ENCODE results near the gene PTPRD.

DNA sequence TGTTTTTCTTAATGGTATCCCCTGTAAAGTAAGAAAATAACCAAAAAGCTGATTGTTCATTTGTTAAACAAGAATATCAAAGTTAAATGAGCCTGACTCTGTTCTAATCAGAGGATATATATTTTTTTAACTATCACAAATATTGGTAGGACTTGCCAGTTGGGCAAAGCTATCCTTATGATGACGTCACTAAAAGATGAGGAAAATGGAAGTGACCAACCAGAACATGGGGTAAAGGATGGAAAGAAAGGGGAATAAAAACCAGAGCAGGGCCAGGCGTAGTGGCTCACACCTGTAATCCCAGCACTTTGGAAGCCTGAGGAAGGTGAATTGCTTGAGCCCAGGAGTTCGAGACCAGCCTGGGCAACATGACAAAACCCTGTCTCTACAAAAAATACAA is 2001.6 kb downstream of the PTPRD start:
- TF ChIP-seq ZNF274 (IDR thresholded peaks at IDR 0.05; ENCODE audit: low read depth, low read length): no peak
- TF ChIP-seq YY1 (IDR thresholded peaks at IDR 0.05; ENCODE audit: insufficient read depth, insufficient read length): no peak
